ELF-1 (cell line): ENCODE measurements around the gene CRYBA2.
A peak's percentile ranks its signal among the peaks of the same experiment; 100 is the strongest.

ENCODE experiments used
- DNase-seq: peaks from one replicate; pipeline ENCODE4 v3.0.0-alpha.2; 2016; ENCODE audit warnings: low read depth, low spot score

The CRYBA2 gene, protein sequence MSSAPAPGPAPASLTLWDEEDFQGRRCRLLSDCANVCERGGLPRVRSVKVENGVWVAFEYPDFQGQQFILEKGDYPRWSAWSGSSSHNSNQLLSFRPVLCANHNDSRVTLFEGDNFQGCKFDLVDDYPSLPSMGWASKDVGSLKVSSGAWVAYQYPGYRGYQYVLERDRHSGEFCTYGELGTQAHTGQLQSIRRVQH

GRCh38 chr2:218993345-218994315 lies at the start of gene CRYBA2:
Gene CRYBA2, minus strand, starts transcription at chr2:218993422. Its CDS starts 246 bp downstream, at chr2:218993176.
- DNase-seq, result peak; percentile 84

- DNase-seq, result no peak
Observed at GRCh38 chr2:219042750-219043149, 49.5 kb upstream of the CRYBA2 start.

- no peak for DNase-seq
Observed at GRCh38 chr2:219042157-219042556, 48.9 kb upstream of the CRYBA2 start.

GRCh38 chr2:219041252-219041651 lies 48.0 kb upstream of the CRYBA2 start, which contains the start of gene CFAP65:
Gene CFAP65, minus strand, starts transcription at chr2:219041516. Its CDS starts 2,468 bp downstream, at chr2:219039048.
- peak; percentile 65 for DNase-seq

DNA sequence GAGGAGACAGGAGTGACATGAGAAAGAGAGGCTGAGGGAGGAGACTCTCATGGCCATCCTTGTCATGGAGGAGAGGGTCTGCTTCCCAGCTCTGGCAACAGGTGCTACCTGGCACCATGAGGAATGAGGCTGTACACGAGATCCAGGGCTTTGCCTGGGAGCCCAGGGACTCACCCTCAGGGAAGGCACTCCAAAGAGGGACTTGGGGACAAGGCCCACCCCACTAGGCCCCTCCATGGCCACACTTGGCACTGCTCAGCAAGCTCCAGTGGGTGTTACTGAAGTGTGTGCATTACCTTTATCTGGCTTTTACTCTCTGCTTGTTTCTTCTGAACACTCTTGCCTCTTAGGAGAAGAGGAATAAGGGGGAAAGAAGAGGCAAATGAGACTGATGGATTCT lies 45.4 kb upstream of the CRYBA2 start:
- DNase-seq, result no peak

GRCh38 chr2:219037783-219038499 lies 44.7 kb upstream of the CRYBA2 start:
- DNase-seq, result no peak

DNA sequence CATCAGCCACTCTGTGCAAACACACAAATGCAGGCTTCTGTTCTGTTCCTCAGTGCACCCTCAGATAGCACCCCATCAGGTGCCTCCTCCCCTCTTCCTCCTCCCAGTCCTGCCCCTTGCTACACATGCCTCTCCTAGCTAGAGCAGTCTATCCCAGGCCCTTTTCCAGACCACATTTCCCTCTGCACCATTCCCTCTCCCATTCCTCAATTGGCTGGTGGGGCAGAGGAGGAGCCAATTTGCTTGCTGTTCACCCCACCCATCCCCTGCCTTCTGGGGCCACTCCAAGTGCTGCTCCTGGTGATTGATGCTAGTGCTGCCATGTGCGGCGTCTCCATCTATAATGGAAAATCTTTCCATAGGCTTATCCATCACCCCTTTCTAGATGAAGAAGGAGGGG lies 42.7 kb upstream of the CRYBA2 start:
- no peak for DNase-seq

DNA sequence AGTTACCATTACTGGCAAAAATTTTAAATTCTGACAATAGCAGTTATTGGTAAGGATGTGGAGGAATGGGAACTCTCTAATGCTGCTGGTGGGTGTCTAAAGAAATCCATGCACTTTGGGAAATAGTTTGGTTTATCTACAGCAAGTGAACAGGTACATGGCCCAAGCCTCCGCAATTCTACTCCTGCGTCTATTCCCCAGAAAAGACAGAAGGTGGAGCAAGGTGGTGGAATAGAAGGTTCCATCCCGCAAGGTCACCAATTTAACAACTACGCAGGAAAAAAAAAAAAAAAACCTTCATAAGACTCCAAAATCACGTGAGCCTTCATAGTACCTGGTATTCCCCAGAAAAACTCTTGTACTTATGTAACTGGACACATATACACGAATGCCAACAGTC lies 41.6 kb upstream of the CRYBA2 start:
- no peak for DNase-seq

DNA sequence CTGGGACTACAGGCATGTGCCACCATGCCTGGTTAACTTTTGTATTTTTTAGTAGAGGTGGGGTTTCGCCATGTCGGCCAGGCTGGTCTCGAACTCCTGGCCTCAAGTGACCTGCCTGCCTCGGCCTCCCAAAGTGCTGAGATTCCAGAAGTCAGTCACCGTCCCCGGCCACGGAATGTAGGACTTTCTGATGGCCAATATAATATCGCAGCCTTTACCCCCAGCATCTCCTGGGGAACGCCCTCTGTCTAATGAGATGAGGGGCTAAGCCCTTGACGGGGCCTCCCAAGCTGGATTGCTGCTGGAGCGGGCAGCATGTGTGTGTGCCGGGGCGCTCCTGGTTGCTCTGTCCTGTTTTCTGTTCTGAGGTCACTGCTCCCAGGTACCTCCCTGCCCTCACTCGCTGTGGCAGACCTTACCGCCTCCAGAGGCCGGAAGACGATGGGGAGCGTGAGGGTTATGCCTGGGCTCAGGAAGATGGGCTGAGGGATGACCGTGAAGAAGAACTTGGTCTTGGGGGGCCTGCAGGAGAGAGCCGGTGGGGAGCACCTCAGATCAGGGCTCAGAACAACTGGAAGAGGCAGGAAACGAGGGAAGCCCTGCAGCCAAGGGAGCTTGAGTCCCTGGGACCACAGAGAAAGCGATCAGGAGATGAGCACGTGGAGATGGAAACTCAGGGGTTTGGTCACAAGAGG lies 39.0 kb upstream of the CRYBA2 start:
- no peak for DNase-seq

- no peak for DNase-seq
Observed at GRCh38 chr2:219031005-219031738, 38.0 kb upstream of the CRYBA2 start.

DNA sequence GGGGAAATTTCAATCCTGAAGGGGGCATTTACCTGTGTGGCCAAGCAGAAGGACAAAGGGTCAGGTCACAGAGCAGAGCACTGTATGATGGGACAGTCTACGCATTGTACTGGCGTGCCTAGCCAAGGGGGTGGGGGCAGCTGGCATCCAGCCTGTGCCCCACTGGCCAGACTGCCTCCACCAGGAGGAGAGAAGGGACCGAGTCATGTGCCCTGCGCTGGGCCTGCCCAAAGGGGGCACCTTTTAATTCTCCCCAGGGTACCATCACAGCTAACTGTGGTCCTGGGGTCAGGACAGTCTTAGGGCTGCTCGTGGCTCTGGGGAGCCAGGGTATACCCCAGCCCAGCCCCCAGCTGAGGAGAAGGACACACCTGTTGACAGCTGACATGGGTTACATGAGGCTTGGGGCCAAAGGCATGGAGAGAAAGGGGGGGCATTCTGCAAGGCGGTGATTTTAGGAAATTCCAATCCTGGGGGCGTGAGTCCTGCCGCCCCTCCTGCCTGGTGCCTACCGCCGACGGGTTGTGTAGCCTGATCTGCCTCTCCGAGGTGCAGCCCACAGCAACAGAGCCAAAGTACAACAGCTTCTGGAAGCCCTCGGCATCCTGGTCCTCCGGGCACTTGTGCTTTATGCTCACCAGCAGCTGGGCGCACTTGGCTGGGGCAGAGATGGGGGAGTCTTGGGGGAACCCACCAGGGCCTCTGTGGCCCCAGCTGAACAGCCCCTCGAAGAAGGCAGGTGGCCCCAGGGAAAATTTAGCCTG lies 37.1 kb upstream of the CRYBA2 start:
- no peak for DNase-seq

GRCh38 chr2:219029829-219030165 lies 36.6 kb upstream of the CRYBA2 start:
- DNase-seq, result peak; percentile 89

- DNase-seq, result no peak
Observed at GRCh38 chr2:219028996-219029828, 36.0 kb upstream of the CRYBA2 start.

DNA sequence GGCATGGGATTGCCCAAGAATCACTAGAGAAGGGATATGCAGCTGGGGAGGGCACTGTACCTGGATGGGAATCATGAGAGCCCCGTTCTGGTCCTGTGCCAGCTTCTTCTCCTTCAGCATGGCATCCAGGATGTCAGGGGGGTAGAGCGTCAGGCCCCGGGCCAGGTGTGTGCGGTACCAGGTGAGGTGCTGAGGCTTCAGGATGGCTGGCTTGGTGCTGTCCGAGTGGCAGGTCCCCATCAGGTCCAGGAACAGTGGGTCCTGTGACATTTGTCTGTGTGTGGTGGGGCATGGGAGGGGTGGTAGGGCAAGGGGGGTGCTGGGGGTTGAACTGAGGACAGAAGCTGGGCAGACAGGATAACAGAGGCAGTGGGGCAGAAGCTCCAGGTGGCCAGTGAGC lies 34.9 kb upstream of the CRYBA2 start:
- DNase-seq, result no peak

GRCh38 chr2:219027511-219028055 lies 34.4 kb upstream of the CRYBA2 start:
- DNase-seq, result no peak

- no peak for DNase-seq
Observed at GRCh38 chr2:219026946-219027345, 33.7 kb upstream of the CRYBA2 start.

- DNase-seq, result no peak
Observed at GRCh38 chr2:219025637-219026585, 32.7 kb upstream of the CRYBA2 start.

DNA sequence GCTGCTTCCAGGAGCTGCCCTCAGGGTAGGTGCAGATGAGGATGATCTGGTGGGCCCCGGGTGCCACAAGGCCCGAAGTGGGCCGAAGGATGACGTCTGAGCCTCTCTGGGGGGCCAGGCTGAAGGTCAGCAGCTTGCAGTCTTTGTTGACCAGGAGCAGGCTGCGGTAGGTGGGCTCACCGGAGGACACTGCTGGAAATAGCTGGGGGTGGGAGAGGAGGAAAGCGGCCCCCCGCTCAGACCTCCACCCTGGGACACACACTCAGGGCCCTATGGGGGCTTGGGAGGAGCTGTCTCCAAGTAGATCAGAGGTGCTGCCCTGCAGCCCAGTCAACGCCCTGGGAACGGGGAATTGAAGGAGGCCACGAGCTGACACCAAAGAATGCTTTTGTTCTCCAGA lies 30.8 kb upstream of the CRYBA2 start:
- no peak for DNase-seq
